ENCODE measurements around the gene ERN1.

Gene ERN1

GRCh38 chr17:64161380-64162176 lies 31.6 kb upstream of the ERN1 start:
- no peak for DNase-seq (ENCODE audit: low read depth, low spot score)
- no peaks in the 10 kb centered on the region; the same call in 1 of the 2 replicates for H3K36me3 ChIP-seq (ENCODE audit: insufficient read depth, low read length)
- TF ChIP-seq FOXP2 (optimal IDR thresholded peaks at IDR 0.05; ENCODE audit: control extremely low read depth, extremely low read length, insufficient read depth) (no peak), POLR2AphosphoS5 (IDR thresholded peaks at IDR 0.05; ENCODE audit: borderline replicate concordance, low read depth, low read length) (no peak), EZH2 (IDR thresholded peaks at IDR 0.05) (no peak)
- H3K27ac ChIP-seq = no peak overlapping the region
- no peak overlapping the region for H3K9ac ChIP-seq (ENCODE audit: insufficient read length)
- no peaks in the 10 kb centered on the region for H3K9me3 ChIP-seq (ENCODE audit: low read depth, low read length)
- H3K4me3 ChIP-seq = no peak overlapping the region

- no peak for TF ChIP-seq POLR2AphosphoS5 (IDR thresholded peaks at IDR 0.05; ENCODE audit: borderline replicate concordance, low read depth, low read length)
- TF ChIP-seq EZH2 (IDR thresholded peaks at IDR 0.05) = no peak
- TF ChIP-seq FOXP2 (optimal IDR thresholded peaks at IDR 0.05; ENCODE audit: control extremely low read depth, extremely low read length, insufficient read depth) = no peak
- Histone ChIP-seq H3K36me3 (ENCODE audit: insufficient read depth, low read length) (no peaks in the 10 kb centered on the region), H3K27ac (no peak overlapping the region), H3K9me3 (ENCODE audit: low read depth, low read length) (no peaks in the 10 kb centered on the region), H3K9ac (ENCODE audit: insufficient read length) (no peak overlapping the region), H3K4me3 (no peak overlapping the region)
- DNase-seq (ENCODE audit: low read depth, low spot score) = no peak
Measured at GRCh38 chr17:64160378-64160777, 30.4 kb upstream of the ERN1 start.

GRCh38 chr17:64158831-64159590 lies 29.1 kb upstream of the ERN1 start:
- Histone ChIP-seq H3K9ac (ENCODE audit: insufficient read length) (no peak overlapping the region), H3K36me3 (ENCODE audit: insufficient read depth, low read length) (no peaks in the 10 kb centered on the region), H3K4me3 (no peak overlapping the region), H3K9me3 (ENCODE audit: low read depth, low read length) (no peaks in the 10 kb centered on the region), H3K27ac (no peak overlapping the region)
- no peak for TF ChIP-seq EZH2 (IDR thresholded peaks at IDR 0.05)
- no peak for TF ChIP-seq POLR2AphosphoS5 (IDR thresholded peaks at IDR 0.05; ENCODE audit: borderline replicate concordance, low read depth, low read length)
- no peak for TF ChIP-seq FOXP2 (optimal IDR thresholded peaks at IDR 0.05; ENCODE audit: control extremely low read depth, extremely low read length, insufficient read depth)
- no peak for DNase-seq (ENCODE audit: low read depth, low spot score)

GRCh38 chr17:64158406-64158805 lies 28.5 kb upstream of the ERN1 start:
- no peak overlapping the region for H3K9ac ChIP-seq (ENCODE audit: insufficient read length)
- no peaks in the 10 kb centered on the region for H3K36me3 ChIP-seq (ENCODE audit: insufficient read depth, low read length)
- H3K4me3 ChIP-seq = no peak overlapping the region
- no peaks in the 10 kb centered on the region for H3K9me3 ChIP-seq (ENCODE audit: low read depth, low read length)
- TF ChIP-seq EZH2 (IDR thresholded peaks at IDR 0.05) (no peak), POLR2AphosphoS5 (IDR thresholded peaks at IDR 0.05; ENCODE audit: borderline replicate concordance, low read depth, low read length) (no peak), FOXP2 (optimal IDR thresholded peaks at IDR 0.05; ENCODE audit: control extremely low read depth, extremely low read length, insufficient read depth) (no peak)
- no peak for DNase-seq (ENCODE audit: low read depth, low spot score)
- H3K27ac ChIP-seq = no peak overlapping the region

GRCh38 chr17:64157669-64158180 lies 27.8 kb upstream of the ERN1 start:
- Histone ChIP-seq H3K9ac (ENCODE audit: insufficient read length) (no peak overlapping the region), H3K36me3 (ENCODE audit: insufficient read depth, low read length) (no peaks in the 10 kb centered on the region), H3K4me3 (no peak overlapping the region), H3K9me3 (ENCODE audit: low read depth, low read length) (no peaks in the 10 kb centered on the region), H3K27ac (no peak overlapping the region)
- TF ChIP-seq EZH2 (IDR thresholded peaks at IDR 0.05) (no peak), POLR2AphosphoS5 (IDR thresholded peaks at IDR 0.05; ENCODE audit: borderline replicate concordance, low read depth, low read length) (no peak), FOXP2 (optimal IDR thresholded peaks at IDR 0.05; ENCODE audit: control extremely low read depth, extremely low read length, insufficient read depth) (no peak)
- no peak for DNase-seq (ENCODE audit: low read depth, low spot score)

GRCh38 chr17:64156670-64157069 lies 26.7 kb upstream of the ERN1 start:
- no peak for TF ChIP-seq POLR2AphosphoS5 (IDR thresholded peaks at IDR 0.05; ENCODE audit: borderline replicate concordance, low read depth, low read length)
- no peak for TF ChIP-seq EZH2 (IDR thresholded peaks at IDR 0.05)
- TF ChIP-seq FOXP2 (optimal IDR thresholded peaks at IDR 0.05; ENCODE audit: control extremely low read depth, extremely low read length, insufficient read depth) = no peak
- no peaks in the 10 kb centered on the region for H3K36me3 ChIP-seq (ENCODE audit: insufficient read depth, low read length)

GRCh38 chr17:64155751-64156544 lies 26.0 kb upstream of the ERN1 start:
- Histone ChIP-seq H3K4me3 (no peak overlapping the region), H3K9ac (ENCODE audit: insufficient read length) (no peak overlapping the region), H3K9me3 (ENCODE audit: low read depth, low read length) (no peaks in the 10 kb centered on the region), H3K36me3 (ENCODE audit: insufficient read depth, low read length) (no peaks in the 10 kb centered on the region), H3K27ac (no peak overlapping the region)
- no peak for TF ChIP-seq EZH2 (IDR thresholded peaks at IDR 0.05)
- TF ChIP-seq FOXP2 (optimal IDR thresholded peaks at IDR 0.05; ENCODE audit: control extremely low read depth, extremely low read length, insufficient read depth) = no peak
- no peak for TF ChIP-seq POLR2AphosphoS5 (IDR thresholded peaks at IDR 0.05; ENCODE audit: borderline replicate concordance, low read depth, low read length)
- DNase-seq (ENCODE audit: low read depth, low spot score) = no peak

More at GRCh38 chr17:64156670-64157069, 26.7 kb upstream of the ERN1 start:
- no peak for DNase-seq (ENCODE audit: low read depth, low spot score)
- H3K4me3 ChIP-seq = no peak overlapping the region
- no peak overlapping the region for H3K27ac ChIP-seq
- no peak overlapping the region for H3K9ac ChIP-seq (ENCODE audit: insufficient read length)
- H3K9me3 ChIP-seq (ENCODE audit: low read depth, low read length) = no peaks in the 10 kb centered on the region
